Neural cell (in vitro differentiated cells): Measurements from ENCODE around the gene HOXC12. TPM values are rescaled to one million over a fixed set of nuclear protein-coding genes. Genes with fewer than 3 reads are reported as not detected.

Experiments
- H2AFZ ChIP-seq: fragments of 200-600, 300-800 bp; sonication (generic), shearing (Covaris generic); 2 replicates; pipeline ENCODE4 v1.6.0; 2014; ENCODE audit warnings: low read depth, mild to moderate bottlenecking, antibody characterized with exemption, low read length, moderate library complexity
- H3F3A ChIP-seq: fragments of 200-600 bp; shearing (Covaris generic); 2 replicates; pipeline ENCODE4 v1.6.1; 2016; ENCODE audit warnings: mild to moderate bottlenecking, moderate library complexity, mixed read lengths, antibody characterized with exemption, low read length; ENCODE audit not compliant: insufficient read depth, poor library complexity, severe bottlenecking
- H3K27ac ChIP-seq: fragments of 200-600, 300-800 bp; sonication (generic), shearing (Covaris generic); 2 replicates; pipeline ENCODE4 v1.5.1; 2014; ENCODE audit warnings: mild to moderate bottlenecking, low read length, moderate library complexity
- H3K27me3 ChIP-seq: fragments of 300-800, 200-600 bp; sonication (generic), shearing (Covaris generic); 2 replicates; pipeline ENCODE4 v1.6.0; 2014; ENCODE audit warnings: mild to moderate bottlenecking, low read depth, low read length, moderate library complexity; ENCODE audit not compliant: insufficient read depth
- H3K36me3 ChIP-seq: fragments of 300-800, 200-600 bp; sonication (generic), shearing (Covaris generic); 2 replicates; pipeline ENCODE4 v1.5.1; 2014; ENCODE audit warnings: mild to moderate bottlenecking, antibody characterized with exemption, low read length, moderate library complexity; ENCODE audit not compliant: insufficient read depth
- H3K4me2 ChIP-seq: fragments of 300-800, 200-600 bp; sonication (generic), shearing (Covaris generic); 2 replicates; pipeline ENCODE4 v1.6.0; 2014; ENCODE audit warnings: mild to moderate bottlenecking, low read length
- H3K4me3 ChIP-seq: fragments of 300-800, 200-600 bp; sonication (generic), shearing (Covaris generic); 2 replicates; pipeline ENCODE4 v1.5.1; 2014; ENCODE audit warnings: mild to moderate bottlenecking, low read length, moderate library complexity
- H3K79me2 ChIP-seq: fragments of 200-600 bp; shearing (Covaris generic); replicated peaks from 2 replicates; pipeline ENCODE4 v1.6.0; 2014; ENCODE audit warnings: mild to moderate bottlenecking, low read length, moderate library complexity; ENCODE audit not compliant: insufficient read depth
- H3K9ac ChIP-seq: fragments of 300-800, 200-600 bp; sonication (generic), shearing (Covaris generic); 2 replicates; pipeline ENCODE4 v1.6.1; 2016; ENCODE audit warnings: mild to moderate bottlenecking, low read length, mixed read lengths
- H3K9me2 ChIP-seq: fragments of 200-600 bp; shearing (Covaris generic); 2 replicates; pipeline ENCODE4 v1.6.1; 2016; ENCODE audit warnings: mild to moderate bottlenecking, low read length, mixed read lengths; ENCODE audit not compliant: insufficient read depth
- H3K9me3 ChIP-seq: fragments of 200-600, 300-800 bp; sonication (generic), shearing (Covaris generic); 2 replicates; pipeline ENCODE4 v1.6.1; 2016; ENCODE audit warnings: mild to moderate bottlenecking, mixed run types, low read length, moderate library complexity, mixed read lengths
- H4K20me1 ChIP-seq: fragments of 200-600 bp; shearing (Covaris generic); 2 replicates; pipeline ENCODE4 v1.6.1; 2016; ENCODE audit warnings: mild to moderate bottlenecking, mixed run types; ENCODE audit not compliant: insufficient read depth
- EP300 ChIP-seq: fragments of 450-650 bp; conservative IDR thresholded peaks from 2 replicates; pipeline ENCODE4 v1.6.1; 2014; ENCODE audit warnings: antibody characterized with exemption, mild to moderate bottlenecking, moderate library complexity; ENCODE audit not compliant: poor library complexity, severe bottlenecking
- EZH2 ChIP-seq: fragments of 200-600, 300-800 bp; shearing (Covaris generic), sonication (generic); IDR thresholded peaks from 2 replicates; pipeline ENCODE4 v1.6.1; 2014; ENCODE audit warnings: antibody characterized with exemption, low read length, borderline replicate concordance, mild to moderate bottlenecking; ENCODE audit not compliant: insufficient read depth, poor library complexity, severe bottlenecking
- MXI1 ChIP-seq: fragments of 450-650 bp; conservative IDR thresholded peaks from 2 replicates; pipeline ENCODE4 v1.6.1; 2014; ENCODE audit warnings: antibody characterized with exemption, mild to moderate bottlenecking; ENCODE audit not compliant: poor library complexity, severe bottlenecking
- POLR2AphosphoS5 ChIP-seq: IDR thresholded peaks from 2 replicates; pipeline ENCODE4 v1.6.1; 2012
- RAD21 ChIP-seq: fragments of 450-650 bp; conservative IDR thresholded peaks from 2 replicates; pipeline ENCODE4 v1.6.1; 2014; ENCODE audit warnings: antibody characterized with exemption, mild to moderate bottlenecking, moderate library complexity
- REST ChIP-seq: IDR thresholded peaks from 2 replicates; pipeline ENCODE4 v1.6.1; 2012; ENCODE audit warnings: borderline replicate concordance
- SMC3 ChIP-seq: fragments of 450-650 bp; conservative IDR thresholded peaks from 2 replicates; pipeline ENCODE4 v1.6.1; 2014; ENCODE audit warnings: antibody characterized with exemption, mild to moderate bottlenecking, moderate library complexity; ENCODE audit not compliant: poor library complexity
- TAF1 ChIP-seq: IDR thresholded peaks from 2 replicates; pipeline ENCODE4 v1.6.1; 2012; ENCODE audit warnings: low read depth
- polyA plus RNA-seq: library from polyadenylated mRNA; depleted of rRNA; stranded (reverse); fragments of >200 nt; gene quantifications from 2 replicates; pipeline ENCODE4 v1.2.3, GENCODE V29; 2014
- TF ChIP-seq, protein P1 (sequence below): fragments of 450-650 bp; IDR thresholded peaks from 2 replicates; pipeline ENCODE4 v1.5.1; 2014; ENCODE audit warnings: antibody characterized with exemption, mild to moderate bottlenecking, moderate library complexity; ENCODE audit not compliant: poor library complexity, severe bottlenecking

The HOXC12 gene
- polyA plus RNA-seq, 1 donor from 2014 or later: not detected

GRCh38 chr12:53989227-53990113, 34.8 kb downstream of the HOXC12 start:
- H3K9ac ChIP-seq: no peak overlapping the region
- no peak overlapping the region for H2AFZ ChIP-seq
- no peaks in the 10 kb centered on the region for H3K9me3 ChIP-seq
- no peaks in the 10 kb centered on the region for H3K36me3 ChIP-seq
- no peak overlapping the region for H3K4me3 ChIP-seq
- H4K20me1 ChIP-seq: no peaks in the 10 kb centered on the region
- TF ChIP-seq REST (no peak), EZH2 (peak; percentile 52), SMC3 (peak; percentile 74), TAF1 (no peak), RAD21 (peak; percentile 68), EP300 (no peak)
- TF ChIP-seq, protein P1, sequence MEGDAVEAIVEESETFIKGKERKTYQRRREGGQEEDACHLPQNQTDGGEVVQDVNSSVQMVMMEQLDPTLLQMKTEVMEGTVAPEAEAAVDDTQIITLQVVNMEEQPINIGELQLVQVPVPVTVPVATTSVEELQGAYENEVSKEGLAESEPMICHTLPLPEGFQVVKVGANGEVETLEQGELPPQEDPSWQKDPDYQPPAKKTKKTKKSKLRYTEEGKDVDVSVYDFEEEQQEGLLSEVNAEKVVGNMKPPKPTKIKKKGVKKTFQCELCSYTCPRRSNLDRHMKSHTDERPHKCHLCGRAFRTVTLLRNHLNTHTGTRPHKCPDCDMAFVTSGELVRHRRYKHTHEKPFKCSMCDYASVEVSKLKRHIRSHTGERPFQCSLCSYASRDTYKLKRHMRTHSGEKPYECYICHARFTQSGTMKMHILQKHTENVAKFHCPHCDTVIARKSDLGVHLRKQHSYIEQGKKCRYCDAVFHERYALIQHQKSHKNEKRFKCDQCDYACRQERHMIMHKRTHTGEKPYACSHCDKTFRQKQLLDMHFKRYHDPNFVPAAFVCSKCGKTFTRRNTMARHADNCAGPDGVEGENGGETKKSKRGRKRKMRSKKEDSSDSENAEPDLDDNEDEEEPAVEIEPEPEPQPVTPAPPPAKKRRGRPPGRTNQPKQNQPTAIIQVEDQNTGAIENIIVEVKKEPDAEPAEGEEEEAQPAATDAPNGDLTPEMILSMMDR: peak; percentile 65
- H3K79me2 ChIP-seq: no peaks in the 10 kb centered on the region
- no peak overlapping the region for H3K27ac ChIP-seq
- no peaks in the 10 kb centered on the region for H3F3A ChIP-seq
- peaks cover 100% of the 10 kb centered on the region for H3K27me3 ChIP-seq
- H3K9me2 ChIP-seq: no peaks in the 10 kb centered on the region
- no peak overlapping the region for H3K4me2 ChIP-seq

GRCh38 chr12:53990311-53991076, 35.8 kb downstream of the HOXC12 start:
- Histone ChIP-seq H3K9me3 (no peaks in the 10 kb centered on the region), H4K20me1 (no peaks in the 10 kb centered on the region), H3K36me3 (no peaks in the 10 kb centered on the region), H3K4me3 (no peak overlapping the region), H3F3A (no peaks in the 10 kb centered on the region), H3K4me2 (no peak overlapping the region), H3K9me2 (no peaks in the 10 kb centered on the region), H2AFZ (no peak overlapping the region), H3K27me3 (peaks cover 100% of the 10 kb centered on the region), H3K9ac (no peak overlapping the region), H3K79me2 (no peaks in the 10 kb centered on the region), H3K27ac (no peak overlapping the region)
- TF ChIP-seq RAD21 (no peak), TAF1 (no peak), POLR2AphosphoS5 (no peak), SMC3 (no peak), EZH2 (no peak), EP300 (no peak), MXI1 (no peak), REST (no peak)
- TF ChIP-seq, protein P1: no peak
